Measurements from ENCODE around the gene LSAMP.

The LSAMP gene

DNA sequence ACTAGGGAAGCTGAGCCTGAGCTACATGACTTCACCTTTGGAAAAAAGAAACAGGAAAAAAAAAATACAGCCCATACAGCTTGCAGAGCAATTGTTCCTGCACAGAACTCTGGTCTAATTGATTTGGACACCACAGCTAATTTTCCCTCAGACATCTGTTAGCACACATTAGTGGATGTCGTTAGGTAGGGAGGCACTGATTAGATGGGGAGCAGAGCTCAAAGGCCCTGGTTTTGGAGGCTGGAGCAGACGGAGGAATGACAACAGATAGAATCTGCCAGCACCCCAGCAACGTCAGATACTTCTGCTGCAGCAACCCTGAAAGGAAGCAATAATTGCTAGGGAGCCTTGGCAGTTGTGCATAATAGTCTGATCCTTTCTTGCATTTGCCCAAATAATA, 398.9 kb downstream of the LSAMP start:
- DNase-seq: no peak

DNA sequence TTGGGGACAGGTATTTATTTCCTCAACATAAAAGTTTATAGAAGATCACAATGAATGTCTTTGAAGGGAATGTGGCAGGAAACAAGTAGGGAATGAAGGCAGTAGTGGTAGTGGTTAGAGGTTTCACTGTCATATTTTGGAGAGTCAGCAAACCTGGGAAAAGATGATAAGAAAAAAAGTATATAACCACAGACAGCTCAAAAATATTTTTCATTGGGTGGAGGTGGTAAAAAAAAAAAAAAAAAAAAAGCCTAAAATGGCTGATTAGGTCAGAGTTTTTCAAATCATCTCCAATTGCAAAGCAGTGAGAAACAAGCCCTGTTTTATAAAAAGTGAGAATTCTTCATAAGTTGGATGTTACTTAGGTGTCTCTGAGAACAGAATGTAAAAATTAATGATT, 400.0 kb downstream of the LSAMP start:
- DNase-seq: no peak

DNA sequence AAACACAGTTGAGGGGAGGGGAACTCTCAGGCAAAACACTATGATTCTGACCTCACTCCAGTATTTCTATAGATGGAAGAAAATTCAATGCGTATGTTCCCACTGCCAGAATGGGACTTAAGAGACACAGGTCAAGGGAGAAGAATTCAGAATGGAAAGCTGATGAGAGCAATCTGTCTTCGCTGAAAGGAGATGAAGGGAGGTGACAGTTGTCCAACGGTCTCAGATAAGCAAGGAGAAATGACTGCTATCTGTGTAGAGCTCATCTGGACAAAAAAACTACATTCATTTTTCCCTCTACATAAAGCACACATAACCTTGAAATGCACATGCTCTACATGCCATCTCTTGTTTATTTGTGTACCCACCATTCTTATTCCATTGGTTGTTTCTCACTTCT, 405.1 kb downstream of the LSAMP start:
- DNase-seq: no peak

DNA sequence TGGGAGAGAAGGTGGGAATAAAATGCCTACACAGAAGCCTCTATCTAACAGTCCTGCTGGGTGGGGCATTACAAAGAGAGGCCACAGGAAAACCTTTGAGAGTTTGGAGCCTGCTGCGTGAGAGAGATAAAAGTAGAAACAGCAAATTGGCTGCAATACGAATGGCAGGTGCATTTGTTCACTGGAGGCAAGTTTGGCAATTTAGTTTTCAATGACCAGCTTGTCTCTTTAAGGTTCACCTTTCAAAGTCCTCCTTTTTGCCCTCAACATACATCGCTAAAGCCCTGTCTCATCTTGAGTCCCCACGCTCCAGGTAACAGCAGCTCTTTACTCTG, 405.7 kb downstream of the LSAMP start:
- no peak for DNase-seq

DNA sequence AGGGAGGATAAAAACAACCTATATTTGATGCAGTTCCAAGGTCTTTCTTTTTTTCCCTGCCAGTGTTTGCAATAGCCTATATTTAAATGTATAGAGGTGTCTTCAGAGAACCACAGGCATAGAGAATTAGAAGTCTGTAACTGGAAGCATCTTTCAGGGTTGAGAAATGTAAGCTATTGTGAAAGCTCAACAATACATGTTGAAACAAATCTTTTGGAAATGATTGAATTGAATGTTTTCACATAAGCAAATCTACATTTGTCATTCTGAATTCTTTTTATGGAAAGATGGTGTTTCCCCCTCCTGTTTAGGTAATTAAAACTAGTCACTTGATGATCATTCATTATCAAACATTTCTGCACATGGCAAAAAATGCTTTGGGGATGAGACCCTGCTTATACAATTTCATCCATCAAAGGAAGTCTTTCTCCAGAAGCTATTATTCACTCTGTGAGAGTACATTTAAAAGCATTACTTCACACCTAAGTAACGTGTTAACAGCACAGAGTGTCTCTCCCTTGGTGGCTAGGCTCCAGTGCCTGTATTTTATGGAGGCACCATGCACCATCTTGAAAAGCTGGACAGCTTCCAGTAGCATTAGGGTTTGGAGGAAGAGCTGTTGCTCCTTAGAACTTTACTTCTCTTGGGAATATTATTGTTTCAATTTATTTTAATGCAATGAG, 406.2 kb downstream of the LSAMP start:
- peak; percentile 45 for DNase-seq

DNA sequence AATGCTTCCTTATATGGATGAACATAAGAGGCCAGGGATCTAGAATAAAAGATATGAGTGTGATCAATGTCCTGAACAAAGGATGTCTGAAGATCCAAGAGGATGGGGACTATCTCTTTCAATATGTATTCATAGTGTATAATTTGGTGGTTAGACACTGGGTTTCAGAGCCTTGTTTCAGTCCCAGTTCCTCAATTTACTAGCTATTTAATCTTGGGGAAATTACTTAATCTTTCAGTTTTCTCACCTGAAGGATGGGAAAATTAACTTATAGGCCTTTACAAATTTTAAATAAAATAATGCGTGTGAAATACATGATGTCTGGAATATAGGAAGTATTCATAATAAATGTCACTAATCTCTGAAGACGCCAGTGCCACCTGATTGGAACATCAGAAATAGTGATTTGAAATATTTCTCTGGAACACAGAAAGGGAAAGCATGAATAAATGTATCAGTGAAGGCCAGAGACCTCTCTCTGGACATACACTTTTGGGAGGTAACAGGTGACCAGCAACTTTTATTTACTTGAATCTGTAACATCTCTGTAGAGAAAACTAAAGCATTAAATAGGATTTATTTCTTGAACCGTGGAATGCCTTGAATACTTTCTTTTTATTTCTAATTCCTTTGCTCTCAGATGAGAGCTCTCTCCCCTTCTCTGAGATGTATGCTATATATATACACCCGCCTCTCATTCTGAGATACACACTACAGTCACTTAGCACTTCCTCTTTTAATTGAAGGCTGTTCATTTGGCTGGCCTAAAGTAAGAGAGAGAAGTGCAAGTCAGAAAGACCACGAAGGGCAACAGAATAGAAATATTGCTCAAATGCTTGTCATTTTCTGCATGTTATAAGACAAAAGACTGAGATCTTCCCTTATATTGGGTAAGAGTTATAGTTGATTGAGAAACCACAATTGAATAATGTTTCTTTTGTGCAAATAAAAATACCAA, 407.1 kb downstream of the LSAMP start:
- DNase-seq: no peak

DNA sequence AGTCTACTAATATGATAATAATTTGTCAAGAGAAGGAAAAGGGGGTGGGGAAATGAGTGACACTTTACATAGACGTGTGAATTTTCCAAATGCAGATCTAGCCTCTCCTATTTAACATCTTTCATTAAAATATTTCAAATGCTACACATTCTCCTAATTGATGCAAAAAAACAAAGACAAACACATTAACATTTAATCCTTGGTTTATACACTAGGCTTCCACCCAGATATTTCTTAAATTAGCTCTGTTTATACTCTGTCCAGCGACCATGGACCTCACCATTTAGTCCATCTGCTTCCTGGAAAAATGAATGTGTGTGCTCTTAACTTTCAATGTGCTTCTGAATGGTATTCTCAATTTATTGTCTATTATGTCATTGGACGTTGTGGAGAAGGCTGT, 409.9 kb downstream of the LSAMP start:
- DNase-seq: no peak

DNA sequence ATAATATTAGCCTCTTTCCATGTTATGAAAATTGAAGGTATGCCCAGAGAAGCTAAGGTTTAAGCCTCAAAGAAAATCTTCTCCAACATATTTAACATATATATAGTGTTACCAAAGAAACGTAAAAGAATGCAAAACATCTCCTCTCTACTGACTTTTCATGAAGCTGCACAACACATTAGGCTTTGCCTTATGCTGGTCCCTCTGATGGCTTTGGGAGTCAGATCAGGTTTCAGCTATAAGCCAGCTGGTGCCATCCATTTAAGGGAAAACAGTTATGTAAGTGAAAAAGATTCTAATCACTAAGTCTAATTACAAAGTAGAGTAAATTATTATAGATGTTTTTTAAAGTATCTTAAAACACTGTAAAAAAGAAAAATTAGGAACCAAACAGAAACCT, 410.5 kb downstream of the LSAMP start:
- peak; percentile 40 for DNase-seq

DNA sequence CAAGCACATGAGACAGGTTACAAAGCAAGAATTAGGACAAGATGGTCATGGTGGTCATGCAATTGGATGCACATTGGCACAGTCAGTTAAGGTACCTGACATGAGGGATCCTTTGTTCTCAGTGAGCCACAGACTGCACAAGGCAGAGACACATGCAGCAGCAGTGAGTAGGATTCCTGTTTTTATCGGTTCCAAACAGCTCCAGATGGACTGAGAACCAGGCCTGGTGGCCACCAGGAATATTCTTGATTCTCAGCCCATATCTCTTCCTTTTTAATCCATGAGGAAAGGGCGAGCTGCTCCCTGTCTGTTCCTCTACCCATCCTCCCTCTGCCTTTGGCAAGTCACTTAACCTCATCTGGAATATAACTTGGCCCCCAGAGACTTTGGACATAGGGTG, 411.2 kb downstream of the LSAMP start:
- DNase-seq: no peak

DNA sequence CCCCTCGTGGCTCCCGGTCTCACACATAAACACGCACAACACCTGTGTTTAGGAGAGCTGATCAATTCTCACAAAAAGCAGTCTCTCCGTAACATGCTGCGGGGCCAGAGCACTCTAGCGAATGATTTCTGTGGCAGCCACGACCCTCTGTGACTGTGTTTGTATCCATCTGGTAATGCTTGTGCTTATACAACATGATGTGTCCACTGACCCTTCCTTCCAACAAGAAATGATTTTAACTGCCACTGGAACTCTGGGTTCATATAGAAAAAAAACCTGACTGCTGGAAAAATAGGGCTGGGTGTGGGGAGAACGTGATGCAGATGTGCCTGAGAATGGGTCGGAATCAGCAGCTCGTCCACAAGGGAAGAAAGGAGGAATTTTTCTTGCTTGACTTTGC, 411.8 kb downstream of the LSAMP start:
- no peak for DNase-seq

DNA sequence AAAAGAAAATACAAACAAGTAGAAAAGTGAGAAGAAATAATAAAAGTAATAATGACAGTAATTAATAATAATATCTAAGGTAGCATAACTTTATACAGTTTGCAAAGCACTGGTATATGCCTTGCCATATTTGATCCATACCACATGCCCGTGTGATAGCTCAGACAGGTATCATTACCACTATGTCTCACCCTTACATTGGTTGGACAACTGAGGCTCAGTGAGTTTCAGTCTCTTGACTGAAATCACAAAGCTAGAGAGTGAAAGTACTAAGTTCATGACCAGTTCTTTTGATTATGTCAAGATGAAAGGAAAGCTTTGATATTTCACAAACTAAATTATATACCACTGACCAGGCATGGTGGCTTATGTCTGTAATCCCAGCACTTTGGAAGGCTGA, 413.1 kb downstream of the LSAMP start:
- no peak for DNase-seq

DNA sequence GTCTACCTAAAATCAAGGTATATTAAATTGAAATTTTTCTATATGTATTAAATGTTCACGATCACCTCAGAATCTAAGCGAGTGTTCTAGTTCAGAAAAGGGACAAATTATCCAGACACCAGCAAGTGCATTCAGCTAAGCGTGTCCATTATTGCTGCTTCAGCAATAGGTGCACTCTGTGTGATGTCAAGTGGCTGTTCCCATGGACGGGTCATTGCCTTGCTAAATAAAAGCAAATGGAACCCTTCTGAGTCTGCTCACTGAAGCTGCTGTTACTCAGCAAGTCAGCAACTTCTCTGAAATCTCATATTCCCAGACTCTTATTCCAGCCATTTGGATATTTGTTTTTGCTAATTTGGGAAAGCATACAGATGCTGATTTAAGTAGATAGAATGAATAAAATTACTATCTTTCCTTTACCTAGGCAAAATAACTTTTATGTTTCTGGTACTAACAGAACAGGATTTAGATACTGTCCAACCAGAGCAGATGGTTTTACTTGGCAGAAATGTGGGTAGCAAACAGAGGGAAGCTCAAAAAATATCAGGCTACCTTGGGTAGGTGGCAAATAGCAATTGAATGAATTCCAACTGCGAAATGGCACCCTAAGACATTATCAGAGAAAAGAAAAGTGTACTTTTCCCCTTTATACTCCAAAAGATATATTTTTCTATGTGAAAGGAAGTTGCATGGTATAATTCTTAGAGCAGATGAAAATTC, 415.0 kb downstream of the LSAMP start:
- DNase-seq: no peak

DNA sequence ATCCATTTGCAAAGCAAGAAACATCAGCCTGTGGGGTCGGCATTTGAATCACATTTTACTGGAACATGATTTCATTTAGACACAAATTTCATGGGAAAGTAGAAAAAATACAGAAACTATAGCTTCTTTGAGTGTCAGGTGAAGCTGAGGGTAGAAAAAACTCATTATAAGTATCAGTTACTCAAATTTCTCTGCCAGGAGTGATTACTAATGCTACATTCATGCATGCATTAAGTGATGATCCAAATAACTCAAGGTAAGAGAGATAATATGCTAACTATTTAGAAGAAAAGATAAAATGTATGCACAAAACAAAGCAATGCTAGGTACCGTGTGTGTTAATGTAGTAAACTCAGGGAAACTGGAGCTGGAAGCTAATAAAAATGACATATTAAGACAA, 416.0 kb downstream of the LSAMP start:
- DNase-seq: no peak

DNA sequence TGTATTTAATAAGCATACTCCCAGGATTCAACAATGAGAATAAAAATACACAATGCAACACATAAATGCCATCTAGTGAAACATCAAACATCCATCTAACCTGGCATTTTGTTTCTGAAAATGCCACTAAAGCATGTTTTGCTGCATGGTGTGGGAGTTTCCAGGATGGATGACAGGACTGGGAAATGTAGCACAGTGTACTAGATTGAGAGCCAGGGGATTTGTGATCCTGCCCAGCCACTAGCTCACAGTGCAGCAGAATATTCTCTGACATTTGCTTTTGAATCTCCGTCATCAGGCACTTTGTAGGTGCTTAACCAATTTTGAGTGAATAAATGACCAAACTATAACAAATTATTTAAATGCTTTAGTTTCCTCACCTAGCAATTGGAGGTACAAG, 417.1 kb downstream of the LSAMP start:
- DNase-seq: no peak

DNA sequence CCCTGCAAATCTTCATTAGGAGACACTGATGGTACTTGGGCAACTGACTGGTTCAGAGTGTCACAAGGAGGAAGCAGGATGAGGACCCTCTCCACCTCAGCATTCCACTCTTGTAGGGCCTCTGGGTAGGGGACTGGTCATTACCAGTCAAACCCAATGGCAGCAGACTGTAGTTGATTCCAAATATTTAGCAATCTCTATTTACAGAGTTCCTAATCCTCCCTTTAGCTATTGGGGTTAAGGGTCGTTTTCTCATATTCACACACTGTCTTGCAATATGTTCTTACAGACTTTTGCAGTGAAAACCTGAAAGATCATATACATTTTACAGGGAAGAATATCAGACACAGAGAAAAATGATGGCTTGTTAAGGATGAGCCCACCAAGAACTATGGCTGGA, 424.3 kb downstream of the LSAMP start:
- DNase-seq: no peak

DNA sequence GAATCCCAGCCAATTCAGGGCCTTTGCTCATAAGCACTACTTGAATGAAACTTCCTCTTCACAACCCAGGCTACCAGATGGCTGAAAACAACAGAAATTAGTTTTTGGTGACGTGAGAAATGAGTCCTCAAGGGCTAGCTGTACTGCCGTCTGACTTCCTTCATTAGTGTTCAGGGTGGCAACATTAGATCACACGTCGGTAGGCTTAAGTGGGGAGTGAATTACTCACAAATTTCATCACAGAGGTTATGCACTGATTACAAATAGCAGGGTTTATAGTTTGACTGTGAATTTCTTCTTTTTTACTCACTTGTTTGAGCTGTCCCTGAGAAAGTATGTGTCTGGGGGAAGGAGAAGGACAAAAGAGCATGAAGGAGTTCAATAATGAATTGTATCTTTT, 424.8 kb downstream of the LSAMP start:
- peak; percentile 74 for DNase-seq

DNA sequence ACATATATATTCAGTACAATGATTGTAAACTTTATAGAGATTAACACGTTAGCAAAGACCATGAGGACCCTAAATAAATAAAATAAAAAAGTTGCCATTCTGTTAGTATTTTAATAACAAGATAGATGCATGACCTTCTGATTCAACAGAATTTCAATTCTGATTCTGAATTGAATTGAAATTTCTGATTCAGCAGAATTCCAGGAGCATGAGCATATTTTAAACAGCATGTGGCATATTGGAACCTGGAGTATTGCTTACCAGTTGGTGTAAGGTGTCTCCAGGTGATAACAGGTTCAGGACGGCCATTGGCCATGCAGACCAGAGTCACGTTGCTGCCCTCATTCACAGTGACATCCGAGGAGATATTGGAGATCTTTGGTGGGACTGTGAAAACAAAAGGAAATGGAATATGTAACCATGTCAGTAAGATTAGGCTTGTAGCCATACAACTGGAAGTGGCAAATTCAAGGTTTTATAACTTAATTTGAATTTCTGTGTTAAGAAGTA, 426.0 kb downstream of the LSAMP start:
- no peak for DNase-seq

DNA sequence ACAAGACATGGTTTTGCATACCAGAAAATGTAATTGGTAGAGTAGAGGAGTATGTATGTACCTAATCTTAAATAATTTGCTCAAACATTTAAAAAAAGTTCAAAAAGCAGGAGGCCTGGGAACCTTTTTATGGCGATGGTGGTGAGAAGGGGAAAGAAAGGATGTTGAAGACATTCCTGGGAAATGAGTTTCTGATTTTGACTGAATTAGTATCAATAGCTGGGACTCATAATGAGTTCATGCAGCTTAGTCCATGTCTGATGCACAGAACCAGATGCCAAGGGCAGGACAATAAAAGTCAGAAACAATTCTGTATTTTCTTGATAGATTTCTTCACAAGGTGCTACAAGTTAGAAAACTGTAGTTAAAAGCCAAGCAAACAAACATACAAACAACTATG, 426.6 kb downstream of the LSAMP start:
- peak; percentile 63 for DNase-seq

DNA sequence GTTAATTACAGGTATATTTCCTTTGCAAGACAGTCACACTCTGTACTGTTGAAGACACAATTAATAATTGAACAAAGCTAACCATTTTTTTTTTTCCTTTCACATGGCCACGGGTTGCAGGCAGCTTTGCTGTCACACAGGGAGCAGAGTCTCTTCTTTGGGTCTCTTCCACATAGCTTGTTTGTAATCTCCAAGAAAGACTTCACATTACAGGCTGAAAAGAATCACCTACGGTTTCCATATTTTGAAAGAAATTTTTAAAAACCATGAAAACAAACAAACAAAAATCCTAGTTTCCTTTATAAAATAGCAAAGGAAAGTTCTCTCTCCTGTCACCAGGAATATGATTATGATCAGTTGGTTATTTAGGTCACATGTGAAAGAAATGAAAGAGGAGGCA, 429.4 kb downstream of the LSAMP start:
- no peak for DNase-seq

DNA sequence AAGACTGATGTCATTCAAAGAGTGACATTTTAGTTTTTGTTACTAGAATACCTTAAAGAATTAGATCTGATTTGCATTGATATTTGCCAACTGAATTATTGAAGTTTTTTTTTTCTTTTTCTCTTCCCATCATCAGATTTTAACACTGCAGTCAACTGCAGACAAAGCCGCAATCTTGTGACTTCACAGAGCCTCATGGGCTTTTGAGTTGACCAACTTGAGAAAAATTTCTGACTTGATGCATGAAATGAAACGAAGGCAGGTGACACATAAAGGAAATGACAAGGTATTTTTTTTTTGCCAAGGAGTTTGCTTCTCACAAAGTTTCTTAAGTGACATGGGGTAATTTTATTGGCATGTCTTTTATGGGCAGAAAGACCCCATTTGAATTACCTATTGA, 438.3 kb downstream of the LSAMP start:
- no peak for DNase-seq

DNA sequence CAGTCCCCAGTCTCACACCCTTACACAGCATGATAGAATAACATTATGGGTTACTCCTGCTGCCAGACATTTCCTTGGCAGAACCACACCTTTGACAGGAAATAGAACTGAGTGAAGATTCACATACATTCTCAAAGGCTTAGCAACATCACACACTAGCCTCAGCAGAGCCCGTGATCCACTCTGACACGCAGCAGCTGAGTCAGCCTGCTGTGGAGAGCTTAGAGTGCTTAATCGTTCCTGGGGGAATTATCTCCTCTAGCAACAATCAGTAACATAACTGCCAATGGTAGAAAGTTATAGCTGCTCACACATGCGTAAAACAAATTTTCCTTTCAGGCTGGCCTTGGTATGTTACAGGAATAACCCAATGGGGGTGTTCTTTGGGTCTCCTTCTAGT, 439.9 kb downstream of the LSAMP start:
- peak; percentile 99 for DNase-seq

DNA sequence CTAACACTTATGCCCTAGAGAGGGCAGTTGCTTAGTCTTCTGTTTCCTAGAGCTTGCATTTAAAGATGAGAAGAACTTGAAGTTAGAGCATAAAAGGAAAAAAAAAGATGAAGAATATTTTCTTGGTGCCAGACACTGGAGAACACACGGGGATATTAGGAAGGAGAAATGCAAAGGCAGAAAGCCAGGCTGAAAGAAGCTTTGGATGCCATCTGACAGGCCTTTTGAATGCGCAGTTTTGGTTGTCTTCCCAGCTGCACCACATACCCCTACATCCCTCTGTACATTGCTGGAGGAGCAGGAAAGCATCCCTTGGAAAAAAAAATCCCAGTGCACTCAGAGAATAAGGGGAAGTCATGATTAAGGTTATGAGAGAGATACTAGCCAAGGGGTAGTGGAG, 443.1 kb downstream of the LSAMP start:
- DNase-seq: no peak

DNA sequence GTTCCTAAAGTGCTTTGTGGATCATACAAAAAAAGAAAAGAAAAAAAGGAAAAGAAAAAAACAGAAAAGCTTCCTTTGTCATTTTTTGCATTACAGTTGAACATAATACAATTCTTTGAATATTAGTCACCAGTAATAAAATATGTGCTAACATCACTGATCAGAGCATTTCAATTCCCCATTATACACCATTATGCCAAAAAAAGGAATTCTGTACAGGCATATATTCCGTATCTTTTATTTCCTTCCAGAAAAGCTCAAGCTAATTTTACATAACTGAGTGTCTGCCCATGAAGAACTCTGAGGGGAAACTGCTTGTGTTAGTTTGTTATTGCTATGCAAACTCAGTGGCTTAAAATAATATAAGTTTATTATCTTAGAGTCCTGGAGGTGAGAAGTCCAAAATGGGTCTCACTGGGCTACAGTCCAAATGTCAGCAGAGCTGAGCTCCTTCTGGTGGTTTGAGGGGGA, 444.1 kb downstream of the LSAMP start:
- DNase-seq: peak; percentile 48

DNA sequence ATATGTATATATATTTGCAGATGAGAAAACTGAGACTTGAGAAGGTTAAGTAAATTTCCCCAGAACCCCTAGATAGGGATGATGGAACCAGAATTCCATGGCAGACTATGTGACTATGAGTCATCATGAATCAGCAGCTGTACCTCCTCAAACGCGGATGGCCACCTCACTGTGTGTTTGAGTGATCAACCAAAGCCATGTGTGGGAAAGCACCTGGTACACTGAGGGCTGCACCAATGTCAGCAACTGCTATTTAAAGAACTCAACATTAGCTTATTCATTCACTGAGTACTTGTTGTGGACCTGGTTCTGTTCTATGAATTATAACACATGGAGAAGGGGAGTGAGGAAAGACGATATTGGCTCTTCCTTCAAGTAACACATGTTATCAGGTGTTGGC, 445.0 kb downstream of the LSAMP start:
- peak; percentile 92 for DNase-seq
